OCI-LY7 (cell line): ENCODE data around the gene TLE3. TPM values are rescaled to one million over a fixed set of nuclear protein-coding genes. Genes with fewer than 3 reads are reported as not detected.

Experiments used
- BruUV-seq: library from RNA; stranded (reverse); fragments of 400-500 nt; replicated peaks from 2 replicates; lab custom pipeline; 2021; lab: Mats Ljungman, UMichigan
- CTCF ChIA-PET: fragments of 300-600 bp; sonication (Branson Sonifier 250); formaldehyde crosslinking; loops from one replicate; lab custom pipeline; 2022; ENCODE audit warnings: antibody characterized with exemption; ENCODE audit not compliant: unreplicated experiment; lab: Charles Lee
- POLR2A ChIA-PET: fragments of 300-600 bp; sonication (Branson Sonifier 250); formaldehyde crosslinking; loops from one replicate; lab custom pipeline; 2022; ENCODE audit warnings: antibody characterized with exemption; lab: Charles Lee
- DNase-seq: peaks from one replicate; pipeline ENCODE4 v3.0.0-alpha.2; 2015; ENCODE audit warnings: low spot score
- H2AFZ ChIP-seq: fragments of 200-600 bp; sonication (generic), shearing (Covaris generic); 2 replicates; pipeline ENCODE4 v1.6.1; 2014; ENCODE audit warnings: mild to moderate bottlenecking, antibody characterized with exemption, low read length, moderate library complexity
- H3K27ac ChIP-seq: fragments of 200-600 bp; sonication (generic); 2 replicates; pipeline ENCODE4 v1.5.1; 2014; ENCODE audit warnings: mixed run types, low read depth, mild to moderate bottlenecking, moderate library complexity, low read length, inconsistent platforms; ENCODE audit not compliant: poor library complexity, severe bottlenecking
- H3K36me3 ChIP-seq: fragments of 200-600 bp; sonication (generic); 2 replicates; pipeline ENCODE4 v1.6.1; 2014; ENCODE audit warnings: mild to moderate bottlenecking, antibody characterized with exemption, low read length, moderate library complexity, mixed read lengths; ENCODE audit not compliant: insufficient read depth
- H3K4me1 ChIP-seq: fragments of 200-600 bp; sonication (generic); 2 replicates; pipeline ENCODE4 v1.5.1; 2014; ENCODE audit warnings: mild to moderate bottlenecking, low read length; ENCODE audit not compliant: insufficient read depth, poor library complexity, severe bottlenecking
- H3K4me2 ChIP-seq: fragments of 200-600 bp; sonication (generic); 2 replicates; pipeline ENCODE4 v1.6.1; 2014; ENCODE audit warnings: mild to moderate bottlenecking, low read length
- H3K4me3 ChIP-seq: fragments of 200-600 bp; sonication (generic); 2 replicates; pipeline ENCODE4 v1.5.1; 2014; ENCODE audit warnings: mild to moderate bottlenecking, low read depth, low read length; ENCODE audit not compliant: poor library complexity, severe bottlenecking
- H3K79me2 ChIP-seq: fragments of 200-600 bp; sonication (generic); 2 replicates; pipeline ENCODE4 v1.6.1; 2016; ENCODE audit warnings: low read depth, mild to moderate bottlenecking, low read length, moderate library complexity, mixed read lengths; ENCODE audit not compliant: insufficient read depth
- H3K9me2 ChIP-seq: fragments of 200-600 bp; sonication (generic); 2 replicates; pipeline ENCODE4 v1.6.1; 2016; ENCODE audit warnings: mild to moderate bottlenecking, low read length, mixed read lengths; ENCODE audit not compliant: insufficient read depth
- H3K9me3 ChIP-seq: fragments of 200-600 bp; sonication (generic); 2 replicates; pipeline ENCODE4 v1.6.1; 2014; ENCODE audit warnings: mild to moderate bottlenecking, mixed run types, low read length, mixed read lengths
- H4K20me1 ChIP-seq: fragments of 200-600 bp; sonication (generic); 2 replicates; pipeline ENCODE4 v1.6.1; 2014; ENCODE audit warnings: mild to moderate bottlenecking, antibody characterized with exemption, low read length, moderate library complexity, mixed read lengths; ENCODE audit not compliant: insufficient read depth
- CTCF ChIP-seq: fragments of 200-600 bp; sonication (generic); conservative IDR thresholded peaks from 2 replicates; pipeline ENCODE4 v1.5.1; 2014; ENCODE audit warnings: mild to moderate bottlenecking, antibody characterized with exemption, low read length, moderate library complexity, mixed read lengths
- EZH2phosphoT487 ChIP-seq: fragments of 200-600 bp; sonication (generic); IDR thresholded peaks from 2 replicates; pipeline ENCODE4 v1.6.1; 2018; ENCODE audit warnings: low read depth, borderline replicate concordance, mild to moderate bottlenecking, mixed run types, antibody characterized with exemption, low read length, moderate library complexity, mixed read lengths
- intact Hi-C: fragments of 100-400 bp; cut with micrococcal nuclease; formaldehyde crosslinking; loops from one replicate; pipeline ENCODE4 v1.10.0; 2022; ENCODE audit not compliant: unreplicated experiment
- total RNA-seq, 2 experiments: library from RNA; depleted of rRNA in 1 of 2; stranded (reverse); fragments of >200 nt in 1 of 2; shearing (Covaris generic) in 1 of 2; gene quantifications; 2 replicates each; pipeline ENCODE4 v1.2.3, GENCODE V29; 2014 to 2022

The TLE3 gene
- total RNA-seq, 2 experiments from 2014 or later: 31.9 to 37.9 TPM

GRCh38 chr15:70081612-70082011 lies 16.1 kb downstream of the TLE3 start:
- no peak overlapping the region for H2AFZ ChIP-seq
- no peak overlapping the region for H3K27ac ChIP-seq
- H3K36me3 ChIP-seq: peaks cover 86% of the 10 kb centered on the region
- TF ChIP-seq CTCF (no peak), EZH2phosphoT487 (no peak)
- H3K4me3 ChIP-seq: no peak overlapping the region
- intact Hi-C loops: loop anchor here (5.0 kb wide), 1 partner anchor 44 kb away; no protein-coding TSS in a partner anchor
- H3K4me1 ChIP-seq: peaks cover 40% of the 10 kb centered on the region
- H3K9me2 ChIP-seq: no peaks in the 10 kb centered on the region
- no peak for DNase-seq
- H4K20me1 ChIP-seq: peaks cover 5% of the 10 kb centered on the region; the same call in 1 of the 2 replicates
- peaks cover 9% of the 10 kb centered on the region; the same call in 1 of the 2 replicates for H3K79me2 ChIP-seq
- CTCF ChIA-PET: no interaction called here
- no peaks in the 10 kb centered on the region for H3K9me3 ChIP-seq
- no peak overlapping the region for H3K4me2 ChIP-seq
- POLR2A ChIA-PET: no interaction called here
- BruUV-seq: no TSS peak

- peaks cover 5% of the 10 kb centered on the region; the same call in 1 of the 2 replicates for H4K20me1 ChIP-seq
- H3K4me1 ChIP-seq: peaks cover 28% of the 10 kb centered on the region
- no peak overlapping the region for H2AFZ ChIP-seq
- H3K27ac ChIP-seq: no peak overlapping the region
- intact Hi-C loops: loop anchor here (5.0 kb wide), 1 partner anchor 43 kb away; no protein-coding TSS in a partner anchor
- H3K4me3 ChIP-seq: no peak overlapping the region
- TF ChIP-seq CTCF: no peak
- TF ChIP-seq EZH2phosphoT487: no peak
- BruUV-seq: no TSS peak
- H3K36me3 ChIP-seq: peaks cover 84% of the 10 kb centered on the region
- H3K9me3 ChIP-seq: no peaks in the 10 kb centered on the region
- POLR2A ChIA-PET: no interaction called here
- DNase-seq: no peak
- H3K9me2 ChIP-seq: no peaks in the 10 kb centered on the region
- no peak overlapping the region for H3K4me2 ChIP-seq
- H3K79me2 ChIP-seq: peaks cover 9% of the 10 kb centered on the region; the same call in 1 of the 2 replicates
- CTCF ChIA-PET: no interaction called here
These were observed 17.4 kb downstream of the TLE3 start for GRCh38 chr15:70080347-70080746.

GRCh38 chr15:70079888-70080287 lies 17.8 kb downstream of the TLE3 start:
- H3K36me3 ChIP-seq: peaks cover 84% of the 10 kb centered on the region
- no TSS peak for BruUV-seq

More at GRCh38 chr15:70079888-70080287, 17.8 kb downstream of the TLE3 start:
- POLR2A ChIA-PET: interaction anchor here (0.7 kb wide), 2 partner anchors 57 to 220 kb away, joined by 3 to 4 read pairs; no protein-coding TSS in a partner anchor
- H2AFZ ChIP-seq: no peak overlapping the region
- H3K4me3 ChIP-seq: no peak overlapping the region
- no peaks in the 10 kb centered on the region for H3K9me3 ChIP-seq
- no peak overlapping the region for H3K27ac ChIP-seq
- no peaks in the 10 kb centered on the region for H3K9me2 ChIP-seq
- intact Hi-C loops: loop anchor here (5.0 kb wide), 1 partner anchor 43 kb away; no protein-coding TSS in a partner anchor
- no peak for DNase-seq
- H3K79me2 ChIP-seq: peaks cover 9% of the 10 kb centered on the region; the same call in 1 of the 2 replicates
- H3K4me1 ChIP-seq: peaks cover 23% of the 10 kb centered on the region
- H4K20me1 ChIP-seq: peaks cover 5% of the 10 kb centered on the region; the same call in 1 of the 2 replicates
- TF ChIP-seq CTCF (no peak), EZH2phosphoT487 (no peak)
- CTCF ChIA-PET: no interaction called here
- H3K4me2 ChIP-seq: no peak overlapping the region
